ENCODE measurements around the gene PEX11G. TPM values are rescaled to one million over a fixed set of nuclear protein-coding genes. Genes with fewer than 3 reads are reported as not detected.
A peak's percentile ranks its signal among the peaks of the same experiment; 100 is the strongest.

PEX11G gene
- total and polyA plus RNA-seq, 9 of the 15 experiments (the other 6 are each of a cell fraction or from before 2014, with no cell fraction given): 0.07 to 3.2 (median 0.70) TPM; not detected in 1

DNA sequence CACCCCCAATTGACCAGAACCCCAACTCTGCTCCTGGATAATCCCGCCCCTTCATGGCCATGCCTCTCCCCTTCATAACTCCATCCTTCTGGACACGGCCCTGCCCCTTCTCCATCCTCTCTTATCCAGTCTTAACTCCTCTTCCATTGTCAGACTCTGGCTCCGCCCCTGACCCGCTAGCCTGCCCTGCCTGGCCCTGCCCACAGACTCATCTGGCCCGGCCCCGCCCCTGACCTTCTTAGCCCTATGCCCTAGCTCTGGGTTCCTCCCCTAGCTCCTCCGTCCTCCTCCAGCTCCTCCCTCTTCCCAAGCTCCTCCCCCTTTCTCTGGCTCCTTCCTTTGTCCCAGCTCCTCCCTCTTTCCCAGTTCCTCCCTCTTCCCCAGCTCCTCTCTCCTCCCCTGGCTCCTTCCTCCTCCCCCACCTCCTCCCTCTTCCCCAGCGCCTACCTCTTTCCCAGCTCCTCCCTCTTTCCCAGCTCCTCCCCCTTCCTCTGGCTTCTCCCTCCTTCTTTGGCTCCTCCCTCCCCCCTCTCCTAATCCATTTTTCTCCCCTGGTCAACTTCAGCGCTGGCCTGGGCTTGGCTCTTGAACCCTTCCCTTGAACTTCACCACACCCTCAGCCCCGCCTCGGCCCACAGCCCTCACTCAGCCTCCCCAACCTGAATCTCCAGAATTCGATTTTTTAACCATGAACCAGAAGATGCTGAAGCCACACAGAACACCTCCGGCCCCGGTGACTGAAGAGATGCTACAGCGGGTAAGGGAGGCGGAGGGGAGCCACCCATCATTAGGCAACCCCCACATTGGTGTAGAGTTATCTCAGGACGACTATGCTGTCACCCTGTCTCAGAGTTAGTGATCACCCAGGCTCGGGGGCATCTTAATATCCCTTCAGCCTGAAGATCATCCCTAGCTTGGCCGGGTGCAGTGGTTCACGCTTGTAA is 17.8 kb upstream of the PEX11G start (continued):
- TF ChIP-seq, protein P1, sequence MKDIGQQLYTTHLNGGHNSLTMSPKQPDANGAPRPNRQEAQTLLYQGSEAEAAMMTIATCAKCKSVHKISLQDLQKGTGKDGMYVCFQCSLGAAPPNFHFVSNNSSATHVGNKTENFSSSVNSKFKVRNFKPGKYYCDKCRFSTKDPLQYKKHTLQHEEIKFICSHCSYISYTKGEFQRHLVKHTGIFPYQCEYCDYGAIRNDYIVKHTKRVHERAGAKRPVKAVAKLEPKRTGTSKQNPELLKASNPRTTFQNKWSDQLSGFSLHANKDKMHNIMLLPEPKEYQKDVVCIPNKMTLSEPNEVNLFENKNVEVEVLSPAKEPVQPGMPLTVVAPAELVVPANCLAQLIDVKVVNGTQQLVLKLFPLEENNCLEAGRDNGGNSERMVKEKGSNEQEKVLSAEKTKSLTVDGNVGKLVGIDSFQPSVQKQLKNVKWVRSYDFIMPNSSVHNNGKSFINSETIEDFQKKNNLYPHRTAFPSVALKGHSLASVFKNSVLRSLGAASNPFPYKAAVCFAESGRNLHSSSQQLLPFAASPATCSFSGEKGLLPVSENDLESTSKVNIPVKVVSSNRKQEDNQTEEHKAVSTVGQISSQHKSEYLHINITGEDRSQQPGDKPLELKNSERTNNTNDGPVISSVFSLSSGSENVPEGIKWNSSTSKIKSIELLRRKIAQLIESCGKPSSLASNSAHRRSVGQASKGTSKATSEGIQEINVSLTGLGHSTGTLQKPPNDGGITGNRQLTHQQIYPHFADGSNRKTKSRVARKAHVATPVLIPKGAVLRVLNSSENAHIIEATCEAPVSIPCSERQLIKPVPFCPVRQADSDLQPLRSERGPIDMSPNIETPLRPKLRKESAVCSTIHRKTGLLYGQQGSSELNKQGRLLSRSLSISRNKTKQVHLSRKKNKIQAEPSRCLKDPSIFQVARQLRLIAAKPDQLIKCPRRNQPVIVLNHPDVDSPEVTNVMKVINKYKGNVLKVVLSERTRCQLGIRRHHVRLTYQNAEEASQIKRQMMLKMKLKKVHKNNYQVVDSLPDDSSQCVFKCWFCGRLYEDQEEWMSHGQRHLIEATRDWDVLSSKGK (CRISPR knock-in tag; IDR thresholded peaks at IDR 0.05): no peak
- TF ChIP-seq RBBP5 (IDR thresholded peaks at IDR 0.05; ENCODE audit: borderline replicate concordance, insufficient read depth, low read length, poor library complexity, severe bottlenecking): peak; percentile 13
- TF ChIP-seq XRCC5 (IDR thresholded peaks at IDR 0.05; ENCODE audit: low read depth, low read length): 0 out of 2 replicates have a peak, but pooled peaks have one; percentile 15
- TF ChIP-seq, protein P2, sequence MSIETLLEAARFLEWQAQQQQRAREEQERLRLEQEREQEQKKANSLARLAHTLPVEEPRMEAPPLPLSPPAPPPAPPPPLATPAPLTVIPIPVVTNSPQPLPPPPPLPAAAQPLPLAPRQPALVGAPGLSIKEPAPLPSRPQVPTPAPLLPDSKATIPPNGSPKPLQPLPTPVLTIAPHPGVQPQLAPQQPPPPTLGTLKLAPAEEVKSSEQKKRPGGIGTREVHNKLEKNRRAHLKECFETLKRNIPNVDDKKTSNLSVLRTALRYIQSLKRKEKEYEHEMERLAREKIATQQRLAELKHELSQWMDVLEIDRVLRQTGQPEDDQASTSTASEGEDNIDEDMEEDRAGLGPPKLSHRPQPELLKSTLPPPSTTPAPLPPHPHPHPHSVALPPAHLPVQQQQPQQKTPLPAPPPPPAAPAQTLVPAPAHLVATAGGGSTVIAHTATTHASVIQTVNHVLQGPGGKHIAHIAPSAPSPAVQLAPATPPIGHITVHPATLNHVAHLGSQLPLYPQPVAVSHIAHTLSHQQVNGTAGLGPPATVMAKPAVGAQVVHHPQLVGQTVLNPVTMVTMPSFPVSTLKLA (conservative IDR thresholded peaks at IDR 0.05): no peak
- peak; percentile 64 for TF ChIP-seq POLR2B (IDR thresholded peaks at IDR 0.05; ENCODE audit: low read depth, partially characterized antibody)
- peak in 1 of 2 experiments; percentile 89; a peak in 2 of 4 replicates for TF ChIP-seq NONO (IDR thresholded peaks at IDR 0.05; ENCODE audit: low read depth in 2 of 2, low read length in 1 of 2)
- peak in 1 of 2 experiments; percentile 66; a peak in 1 of 4 replicates for TF ChIP-seq ARNT (IDR thresholded peaks at IDR 0.05)
- TF ChIP-seq E2F4 (CRISPR knock-in tag; IDR thresholded peaks at IDR 0.05; ENCODE audit: low read depth): no peak
- no peak for TF ChIP-seq XRCC3 (IDR thresholded peaks at IDR 0.05)
- TF ChIP-seq ZNF282 (CRISPR knock-in tag; IDR thresholded peaks at IDR 0.05): no peak
- no peak for TF ChIP-seq CREB3L1 (IDR thresholded peaks at IDR 0.05; ENCODE audit: borderline replicate concordance, low read depth)
- TF ChIP-seq ZNF699 (CRISPR knock-in tag; IDR thresholded peaks at IDR 0.05; ENCODE audit: insufficient replicate concordance): no peak
- no peak for TF ChIP-seq CREBBP (IDR thresholded peaks at IDR 0.05; ENCODE audit: low read depth, low read length)
- no peak for TF ChIP-seq ZNF347 (CRISPR knock-in tag; IDR thresholded peaks at IDR 0.05; ENCODE audit: low read depth)
- TF ChIP-seq TCF7L2 (IDR thresholded peaks at IDR 0.05; ENCODE audit: low read depth, low read length): no peak
- TF ChIP-seq, protein P3, sequence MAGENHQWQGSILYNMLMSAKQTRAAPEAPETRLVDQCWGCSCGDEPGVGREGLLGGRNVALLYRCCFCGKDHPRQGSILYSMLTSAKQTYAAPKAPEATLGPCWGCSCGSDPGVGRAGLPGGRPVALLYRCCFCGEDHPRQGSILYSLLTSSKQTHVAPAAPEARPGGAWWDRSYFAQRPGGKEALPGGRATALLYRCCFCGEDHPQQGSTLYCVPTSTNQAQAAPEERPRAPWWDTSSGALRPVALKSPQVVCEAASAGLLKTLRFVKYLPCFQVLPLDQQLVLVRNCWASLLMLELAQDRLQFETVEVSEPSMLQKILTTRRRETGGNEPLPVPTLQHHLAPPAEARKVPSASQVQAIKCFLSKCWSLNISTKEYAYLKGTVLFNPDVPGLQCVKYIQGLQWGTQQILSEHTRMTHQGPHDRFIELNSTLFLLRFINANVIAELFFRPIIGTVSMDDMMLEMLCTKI (IDR thresholded peaks at IDR 0.05; ENCODE audit: partially characterized antibody): no peak

Data from K562 (cell line).